ENCODE measurements around the gene RPL26.

- no peak for TF ChIP-seq CTCF (IDR thresholded peaks at IDR 0.05; ENCODE audit: low read length)
- no peak for TF ChIP-seq EZH2phosphoT487 (IDR thresholded peaks at IDR 0.05; ENCODE audit: low read length)
Measured at GRCh38 chr17:8371786-8372185, 11.2 kb downstream of the RPL26 start.
